Neural crest cell (in vitro differentiated cells): Measurements from ENCODE around the gene EPG5. TPM values are rescaled to one million over a fixed set of nuclear protein-coding genes. Genes with fewer than 3 reads are reported as not detected.
A peak's percentile ranks its signal among the peaks of the same experiment; 100 is the strongest.

Source experiments
- DNase-seq: peaks from one replicate; pipeline ENCODE4 v3.0.0; 2021; ENCODE audit warnings: low read depth, mixed read lengths, low spot score
- H3K27ac Mint-ChIP-seq: one replicate; pipeline ENCODE4 v1.8.0; 2021; ENCODE audit warnings: mild to moderate bottlenecking, mixed read lengths; ENCODE audit not compliant: unreplicated experiment
- H3K27me3 Mint-ChIP-seq: 2 replicates; pipeline ENCODE4 v1.8.0; 2021; ENCODE audit warnings: low read depth, mild to moderate bottlenecking, mixed read lengths
- H3K36me3 Mint-ChIP-seq: 2 replicates; pipeline ENCODE4 v1.8.0; 2021; ENCODE audit warnings: low read depth, mild to moderate bottlenecking, mixed read lengths
- H3K4me1 Mint-ChIP-seq: 2 replicates; pipeline ENCODE4 v1.8.0; 2021; ENCODE audit warnings: mixed read lengths
- H3K4me3 Mint-ChIP-seq: one replicate; pipeline ENCODE4 v1.8.0; 2021; ENCODE audit warnings: mild to moderate bottlenecking, mixed read lengths
- H3K9me3 Mint-ChIP-seq: 2 replicates; pipeline ENCODE4 v1.8.0; 2021; ENCODE audit warnings: mixed read lengths
- CTCF ChIP-seq: fragments of 200-600 bp; sonication (generic); conservative IDR thresholded peaks from 2 replicates; pipeline ENCODE4 v1.5.0; 2021; ENCODE audit warnings: antibody characterized with exemption, mild to moderate bottlenecking
- total RNA-seq: library from RNA; stranded (reverse); gene quantifications from 2 replicates; pipeline ENCODE4 v1.2.1, GENCODE V29; 2021

EPG5 gene
- total RNA-seq, 1 donor from 2014 or later = 20.5 TPM

- no peaks in the 10 kb centered on the region for H3K9me3 Mint-ChIP-seq
- H3K36me3 Mint-ChIP-seq = peaks cover 9% of the 10 kb centered on the region
- no peak overlapping the region for H3K27ac Mint-ChIP-seq
- no peak for DNase-seq
- TF ChIP-seq CTCF = no peak
- no peaks in the 10 kb centered on the region for H3K4me1 Mint-ChIP-seq
- no peak overlapping the region for H3K4me3 Mint-ChIP-seq
- no peaks in the 10 kb centered on the region for H3K27me3 Mint-ChIP-seq
Measured at GRCh38 chr18:45889419-45890064, 77.6 kb downstream of the EPG5 start.

- Mint-ChIP-seq H3K27me3 (no peaks in the 10 kb centered on the region), H3K4me1 (no peaks in the 10 kb centered on the region), H3K27ac (no peak overlapping the region), H3K36me3 (peaks cover 11% of the 10 kb centered on the region), H3K9me3 (no peaks in the 10 kb centered on the region), H3K4me3 (no peak overlapping the region)
- TF ChIP-seq CTCF = no peak
- no peak for DNase-seq
Measured at GRCh38 chr18:45887585-45887984, 79.5 kb downstream of the EPG5 start.

- Mint-ChIP-seq H3K4me1 (peaks cover 6% of the 10 kb centered on the region), H3K27ac (no peak overlapping the region), H3K27me3 (no peaks in the 10 kb centered on the region)
Measured at GRCh38 chr18:45880876-45881558, 86.1 kb downstream of the EPG5 start.

GRCh38 chr18:45879681-45880655 lies 87.2 kb downstream of the EPG5 start:
- Mint-ChIP-seq H3K4me1 (peaks cover 6% of the 10 kb centered on the region), H3K4me3 (no peak overlapping the region), H3K9me3 (peaks cover 3% of the 10 kb centered on the region), H3K27ac (no peak overlapping the region), H3K27me3 (no peaks in the 10 kb centered on the region), H3K36me3 (peaks cover 23% of the 10 kb centered on the region)
- DNase-seq = peak; percentile 77
- TF ChIP-seq CTCF = peak; percentile 100

More at GRCh38 chr18:45880876-45881558, 86.1 kb downstream of the EPG5 start:
- Mint-ChIP-seq H3K4me3 (no peak overlapping the region), H3K9me3 (no peaks in the 10 kb centered on the region), H3K36me3 (peaks cover 17% of the 10 kb centered on the region)
- TF ChIP-seq CTCF = no peak
- no peak for DNase-seq

- H3K27me3 Mint-ChIP-seq = no peaks in the 10 kb centered on the region
- H3K4me1 Mint-ChIP-seq = peaks cover 6% of the 10 kb centered on the region
- no peak for TF ChIP-seq CTCF
- H3K4me3 Mint-ChIP-seq = no peak overlapping the region
- no peak overlapping the region for H3K27ac Mint-ChIP-seq
- H3K9me3 Mint-ChIP-seq = peaks cover 5% of the 10 kb centered on the region
- no peak for DNase-seq
- peaks cover 33% of the 10 kb centered on the region for H3K36me3 Mint-ChIP-seq
Measured at GRCh38 chr18:45877403-45877802, 89.7 kb downstream of the EPG5 start.
